GM21447 (cell line): ENCODE data around the gene LPGAT1.

ENCODE experiments used
- ATAC-seq: cut with Tn5 transposase; IDR thresholded peaks from one replicate; pipeline ENCODE4 v1.9.1; 2021; ENCODE audit not compliant: unreplicated experiment

Gene LPGAT1

DNA sequence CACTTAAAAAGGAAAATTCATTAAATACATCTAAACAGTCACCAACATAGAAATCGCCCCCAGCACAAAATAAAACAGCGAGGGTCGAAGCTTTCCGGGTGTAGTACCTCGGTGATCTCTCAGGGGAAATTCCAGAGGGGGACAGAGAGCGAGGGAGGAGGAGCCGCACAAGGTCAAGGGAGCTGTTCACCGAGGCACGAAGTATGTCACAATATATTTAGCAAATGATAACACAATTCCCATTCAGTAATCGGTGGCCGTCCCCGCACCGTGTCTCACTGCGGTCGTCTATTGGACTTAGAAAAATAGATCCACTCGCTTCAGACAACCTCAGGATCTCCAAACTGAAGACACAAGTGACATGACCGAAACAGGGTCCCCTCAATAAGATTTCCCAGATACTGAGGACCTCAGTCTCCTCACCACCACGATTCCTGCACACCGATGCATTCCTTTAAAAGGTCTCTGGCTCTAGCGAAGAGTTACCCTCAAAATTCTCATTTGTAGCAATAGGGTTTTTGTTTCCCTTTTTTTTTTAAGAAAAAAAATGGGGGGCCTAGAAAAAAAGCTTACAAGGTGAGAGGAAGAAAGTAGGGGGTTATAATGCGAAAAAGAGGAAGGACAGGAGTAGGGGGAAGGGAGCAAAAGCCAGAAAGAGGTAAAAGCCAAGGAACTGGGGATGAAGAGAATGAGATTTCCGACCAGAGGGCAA, 1.1 kb downstream of the LPGAT1 start:
- no peak for ATAC-seq

DNA sequence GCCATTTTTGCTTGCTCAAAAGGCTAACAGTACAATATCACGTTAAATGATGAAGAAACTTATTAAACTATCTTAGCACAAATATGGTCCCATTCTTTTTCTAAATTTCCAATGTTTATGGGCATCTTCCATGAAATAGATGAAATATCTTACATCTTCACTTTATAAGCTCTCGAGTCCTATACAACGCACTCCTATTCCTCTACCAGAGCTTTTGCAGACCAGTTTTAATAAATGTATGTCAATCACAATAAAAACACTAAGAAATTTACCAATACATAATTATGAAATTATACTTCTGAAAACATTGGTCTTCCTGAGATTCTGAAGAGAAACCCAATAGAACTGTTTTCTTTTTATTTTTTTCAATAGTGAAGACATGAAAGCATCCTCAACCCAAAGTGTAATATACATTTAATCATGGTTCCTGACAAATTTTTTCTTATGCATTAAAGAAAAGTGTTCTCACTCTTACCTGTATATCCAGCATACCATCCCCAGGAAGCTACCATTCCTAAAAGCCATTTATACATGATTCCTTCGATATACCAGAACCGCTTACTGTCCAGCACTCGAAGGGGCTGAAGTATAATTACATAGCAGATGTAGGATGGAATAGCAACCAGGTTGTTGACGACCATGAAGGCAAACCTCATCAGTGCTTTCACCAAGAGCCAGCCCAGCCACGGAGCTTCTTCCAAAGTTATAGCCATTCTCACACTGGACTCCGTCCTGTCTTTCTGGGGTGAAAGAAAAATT, 1.8 kb downstream of the LPGAT1 start:
- ATAC-seq = no peak

DNA sequence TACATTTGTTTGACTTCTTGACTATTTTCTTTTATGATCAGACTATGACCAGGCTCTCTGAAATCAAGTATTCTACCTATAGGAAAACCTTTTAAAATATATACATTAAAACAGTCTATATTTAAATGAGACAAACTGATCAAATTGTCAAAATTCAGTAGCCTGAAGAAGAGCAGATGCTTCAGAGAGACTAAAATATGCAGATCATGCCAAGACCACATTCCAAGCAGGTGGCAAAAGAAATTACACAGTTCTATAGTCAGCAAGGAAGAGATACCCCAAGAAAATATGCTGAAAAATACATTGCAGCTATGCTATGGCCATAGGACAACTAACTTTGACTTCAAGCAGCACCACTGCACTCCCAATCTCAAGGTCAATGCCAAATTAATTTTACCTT, 3.5 kb downstream of the LPGAT1 start:
- no peak for ATAC-seq

DNA sequence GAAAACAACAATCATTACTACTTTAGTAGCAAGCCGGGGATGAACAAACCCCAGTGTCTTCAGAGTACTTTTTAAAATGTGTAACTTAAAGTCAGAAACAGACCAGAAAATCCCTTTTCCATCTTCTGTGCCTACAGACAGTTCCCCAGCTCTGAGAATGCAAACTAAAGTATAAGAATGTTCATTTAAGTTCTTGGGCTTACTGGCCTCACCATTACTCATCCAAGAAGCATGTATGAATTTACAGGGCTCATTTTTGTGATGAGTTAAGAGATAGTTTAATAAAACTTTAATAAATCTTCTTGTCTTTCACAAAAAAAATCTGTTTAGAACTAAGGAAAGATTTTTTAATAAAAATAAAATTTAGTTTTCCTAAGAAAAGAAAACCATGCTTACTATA, 4.6 kb downstream of the LPGAT1 start:
- ATAC-seq = no peak

DNA sequence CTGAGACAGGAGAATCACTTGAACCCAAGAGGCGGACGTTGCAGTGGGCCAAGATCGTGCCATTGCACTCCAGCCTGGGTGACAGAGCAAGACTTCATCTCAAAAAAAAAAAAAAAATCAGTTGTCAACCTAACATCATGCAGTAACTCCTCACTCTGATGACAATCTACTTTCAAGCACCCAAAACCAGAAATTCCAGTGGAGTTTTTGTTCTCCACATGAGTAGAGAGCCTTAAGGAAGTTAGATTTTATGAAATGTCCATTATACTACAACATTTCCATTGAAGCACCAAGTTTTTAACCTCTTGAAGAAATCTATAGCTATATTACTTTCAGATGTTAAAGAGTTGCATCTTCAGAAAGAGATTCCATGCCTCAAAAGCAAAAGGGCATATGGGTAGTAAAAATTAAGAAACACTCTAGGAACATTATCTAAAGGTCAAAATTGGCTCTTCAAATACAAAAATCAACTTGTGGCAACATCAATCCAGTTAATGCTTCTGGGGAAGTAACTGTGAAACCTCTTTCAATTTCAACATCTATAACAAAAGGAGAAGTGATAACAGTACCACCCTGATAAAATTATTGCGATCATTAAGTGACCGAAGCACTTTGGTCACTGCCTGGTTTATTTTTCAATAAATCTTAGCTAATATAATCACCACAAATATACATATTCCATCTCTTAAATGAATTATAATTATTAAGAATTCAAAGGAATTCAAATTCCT, 7.7 kb downstream of the LPGAT1 start:
- no peak for ATAC-seq

DNA sequence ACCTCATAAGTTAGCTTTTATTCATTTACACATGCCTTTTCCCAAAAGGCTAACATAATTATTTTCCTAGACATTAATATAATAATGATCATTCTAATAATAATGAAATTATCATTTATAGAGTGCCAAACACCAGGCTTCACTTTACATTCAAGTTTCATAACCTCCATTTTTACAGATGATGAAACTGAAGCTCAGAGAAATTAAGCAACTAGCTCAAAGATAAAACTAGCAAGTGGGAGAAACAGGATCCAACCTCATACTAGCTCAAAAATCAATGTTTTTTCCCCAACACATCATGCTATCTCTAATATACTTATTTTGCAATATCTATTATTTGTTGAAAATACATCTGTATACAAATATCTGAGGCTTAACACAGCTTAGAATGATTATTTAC, 14.0 kb downstream of the LPGAT1 start:
- ATAC-seq = no peak

DNA sequence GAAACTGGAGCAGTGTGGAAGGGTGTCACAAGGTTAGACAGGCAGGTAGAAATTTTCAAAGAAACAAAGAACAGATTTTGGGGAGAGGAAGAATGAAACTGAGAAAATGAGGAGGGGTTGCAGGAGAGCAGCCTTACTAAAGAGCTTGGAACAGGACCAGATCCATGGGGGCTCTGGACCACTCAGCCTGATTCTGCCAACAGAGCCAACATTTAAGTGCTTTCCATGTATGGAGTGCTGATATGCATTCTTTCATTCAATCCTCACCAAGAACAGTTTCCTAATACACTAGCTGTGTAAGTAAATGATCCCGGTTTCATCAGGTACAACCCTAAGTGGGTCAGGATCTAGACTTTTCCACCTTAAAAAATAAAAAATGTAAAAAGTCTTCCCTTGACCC, 16.2 kb downstream of the LPGAT1 start:
- no peak for ATAC-seq

DNA sequence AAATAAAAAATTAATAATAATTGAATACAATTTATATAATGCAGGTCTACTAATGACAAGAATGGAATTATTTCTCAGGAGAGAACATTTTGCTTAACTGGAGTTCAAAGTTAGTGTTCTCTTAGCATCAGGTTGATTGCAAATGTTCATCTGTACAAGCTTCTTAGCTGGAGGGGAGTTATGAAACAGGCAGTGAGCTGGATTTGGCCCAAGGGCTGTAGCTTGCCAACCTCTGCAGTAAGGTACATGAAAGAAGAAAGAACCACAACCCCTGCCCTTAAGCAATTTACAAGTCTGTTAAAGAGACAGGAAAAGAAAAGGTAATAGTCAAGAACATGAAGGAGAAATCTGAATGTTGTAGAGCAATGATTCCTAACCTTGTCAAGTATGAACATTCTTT, 17.0 kb downstream of the LPGAT1 start:
- no peak for ATAC-seq

DNA sequence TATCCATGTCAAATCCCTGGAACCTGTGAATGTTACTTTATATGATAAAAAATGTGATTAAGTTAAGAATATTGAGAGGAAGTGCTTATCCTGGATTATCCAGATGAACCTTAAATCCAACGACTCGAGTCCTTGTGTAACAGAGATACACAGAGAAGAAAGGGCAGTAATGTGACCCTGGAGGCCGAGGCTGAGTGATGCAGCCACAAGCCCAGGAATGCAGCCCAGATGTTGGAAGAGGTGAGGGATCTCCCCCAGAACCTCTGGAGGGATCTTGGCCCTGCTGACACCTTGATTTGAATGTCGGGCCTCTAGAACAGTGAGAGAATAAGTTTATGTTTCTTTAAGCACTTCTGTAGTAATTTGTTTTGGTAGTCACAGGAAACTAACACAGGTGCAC, 18.0 kb downstream of the LPGAT1 start:
- no peak for ATAC-seq

DNA sequence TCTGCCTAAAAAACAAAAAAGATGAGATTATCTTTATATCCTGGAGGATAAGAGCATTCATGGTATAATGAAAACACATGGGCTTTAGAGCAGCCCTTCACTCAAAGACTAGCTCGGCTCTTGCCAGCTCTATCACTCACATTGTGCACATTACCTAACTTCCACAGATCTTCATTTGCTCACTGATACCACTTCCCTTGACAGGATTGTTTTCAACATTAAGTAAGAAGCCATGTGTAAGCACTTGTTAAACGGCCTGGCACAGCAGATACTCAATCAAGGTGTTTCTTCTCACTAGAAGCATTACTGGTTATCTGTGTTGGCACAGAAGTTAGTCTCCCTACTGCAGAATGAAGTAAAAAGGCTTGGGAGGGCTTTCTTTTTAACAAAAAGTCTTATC, 18.7 kb downstream of the LPGAT1 start:
- ATAC-seq = no peak

DNA sequence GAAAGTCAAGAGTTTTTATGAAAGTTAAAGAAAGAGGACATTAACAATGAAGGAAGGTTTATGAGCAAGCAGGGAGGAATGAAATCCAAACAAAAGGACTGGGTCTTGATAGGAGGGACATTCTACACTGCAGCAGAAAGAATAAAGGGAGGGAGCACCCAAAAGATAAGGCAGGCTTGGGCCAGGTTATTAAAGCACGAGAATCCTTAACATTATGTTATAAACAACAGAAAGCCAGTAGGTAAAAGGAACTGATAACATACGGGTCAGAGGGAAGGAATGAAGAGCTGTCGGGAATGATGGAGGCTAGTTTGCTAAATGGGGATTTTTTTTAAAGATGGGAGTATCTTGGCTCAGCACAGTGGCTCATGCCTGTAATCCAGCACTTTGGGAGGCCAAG, 19.4 kb downstream of the LPGAT1 start:
- ATAC-seq = no peak

DNA sequence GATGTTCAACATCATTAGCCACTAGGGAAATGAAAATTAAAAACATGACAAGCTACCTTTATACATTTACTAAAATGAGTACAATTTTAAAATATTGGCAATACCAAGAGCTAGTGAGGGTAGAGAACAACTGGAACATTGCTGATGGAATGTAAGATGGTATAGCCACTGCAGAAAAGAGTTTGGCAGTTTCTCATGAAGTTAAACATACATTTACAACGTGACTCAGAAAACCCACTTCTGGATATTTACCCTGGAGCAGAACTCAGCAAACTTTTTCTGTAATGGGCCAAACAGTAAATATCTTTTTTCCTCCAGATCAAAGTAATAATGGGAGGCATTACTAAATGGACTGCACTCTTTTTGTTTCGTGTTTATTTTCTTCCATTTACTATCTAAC, 22.1 kb downstream of the LPGAT1 start:
- no peak for ATAC-seq

DNA sequence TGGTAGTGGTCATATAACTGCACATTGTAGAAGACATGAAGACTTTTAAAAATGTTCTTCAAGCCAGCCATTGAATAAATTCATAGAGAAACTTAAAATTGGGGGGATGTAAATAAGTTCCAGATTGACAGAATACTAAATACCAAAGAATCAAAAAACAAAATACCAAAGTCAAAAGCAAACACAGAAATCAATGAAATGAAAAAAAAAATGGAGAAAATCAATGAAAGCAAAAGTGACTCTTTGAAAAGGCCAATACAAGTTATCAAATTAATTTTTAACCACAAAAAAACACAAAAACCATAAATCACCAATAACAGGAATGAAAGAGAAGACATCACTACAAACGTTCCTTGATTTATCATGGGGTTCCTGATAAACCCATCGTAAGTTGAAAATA, 25.6 kb downstream of the LPGAT1 start:
- ATAC-seq = no peak

DNA sequence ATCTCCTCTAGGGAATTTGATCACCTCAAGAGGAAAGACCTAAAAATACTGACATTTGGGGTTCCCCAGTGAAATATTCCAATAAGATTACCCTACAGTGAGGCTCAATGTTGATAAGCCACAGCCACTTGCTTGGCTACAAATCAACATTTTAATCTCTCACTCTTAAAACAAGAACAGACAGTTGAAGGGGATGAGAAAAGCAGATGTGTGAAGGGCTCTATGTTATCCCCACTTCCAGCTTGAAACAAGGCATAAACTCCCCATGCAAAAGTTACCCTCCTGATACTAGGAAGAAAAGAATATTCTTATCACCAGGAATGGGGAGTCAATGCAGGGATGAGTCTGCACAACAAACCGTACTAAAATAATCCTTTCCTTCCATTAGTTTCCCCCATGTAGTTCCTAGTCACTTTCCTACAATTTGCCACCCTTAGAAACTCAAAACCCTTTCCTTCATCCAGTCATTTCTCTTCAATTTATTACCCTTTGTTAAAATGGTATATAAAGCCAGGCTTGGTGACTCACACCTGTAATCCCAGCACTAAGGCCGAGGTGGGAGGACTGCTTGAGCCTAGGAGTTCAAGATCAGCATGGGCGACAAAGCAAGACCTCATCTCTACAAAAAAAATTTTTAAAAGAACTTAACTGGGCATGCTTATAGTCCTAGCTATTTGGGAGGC, 29.5 kb downstream of the LPGAT1 start:
- no peak for ATAC-seq

DNA sequence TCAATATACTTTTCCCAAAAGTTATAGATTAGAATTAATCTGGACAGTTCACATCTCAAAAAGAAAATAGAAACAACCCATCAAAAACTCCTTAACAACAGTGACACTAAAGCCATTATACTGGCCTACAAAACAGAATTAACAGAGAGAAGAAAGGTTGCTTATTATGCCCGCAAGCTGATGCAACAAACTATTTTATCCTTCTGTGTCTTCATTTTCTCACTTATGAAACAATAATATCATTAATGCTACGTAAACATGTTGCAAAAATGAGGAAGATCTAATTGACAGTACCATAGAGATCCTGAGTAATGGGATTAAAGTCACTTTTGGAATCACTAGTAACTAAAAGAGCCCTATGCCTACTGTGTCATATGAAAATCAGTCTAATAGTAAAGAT, 32.6 kb downstream of the LPGAT1 start:
- ATAC-seq = no peak

DNA sequence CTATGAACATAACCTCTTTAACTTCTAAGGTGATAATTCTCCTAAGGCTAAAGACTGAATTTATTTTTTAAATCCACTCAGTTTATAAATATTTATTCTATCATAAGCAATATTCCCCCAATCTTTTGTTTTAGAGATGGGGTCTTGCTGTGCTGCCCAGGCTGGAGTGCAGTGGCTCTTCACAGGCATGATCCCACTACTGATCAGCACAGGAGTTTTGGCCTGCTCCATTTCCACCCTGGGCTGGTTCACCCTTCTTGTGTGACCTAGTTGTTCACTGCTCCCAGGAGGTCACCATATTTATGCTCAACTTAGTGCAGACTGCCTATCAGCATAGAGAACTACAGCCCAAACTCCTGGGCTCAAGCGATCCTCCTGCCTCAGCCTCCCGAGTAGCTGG, 38.6 kb downstream of the LPGAT1 start:
- no peak for ATAC-seq

DNA sequence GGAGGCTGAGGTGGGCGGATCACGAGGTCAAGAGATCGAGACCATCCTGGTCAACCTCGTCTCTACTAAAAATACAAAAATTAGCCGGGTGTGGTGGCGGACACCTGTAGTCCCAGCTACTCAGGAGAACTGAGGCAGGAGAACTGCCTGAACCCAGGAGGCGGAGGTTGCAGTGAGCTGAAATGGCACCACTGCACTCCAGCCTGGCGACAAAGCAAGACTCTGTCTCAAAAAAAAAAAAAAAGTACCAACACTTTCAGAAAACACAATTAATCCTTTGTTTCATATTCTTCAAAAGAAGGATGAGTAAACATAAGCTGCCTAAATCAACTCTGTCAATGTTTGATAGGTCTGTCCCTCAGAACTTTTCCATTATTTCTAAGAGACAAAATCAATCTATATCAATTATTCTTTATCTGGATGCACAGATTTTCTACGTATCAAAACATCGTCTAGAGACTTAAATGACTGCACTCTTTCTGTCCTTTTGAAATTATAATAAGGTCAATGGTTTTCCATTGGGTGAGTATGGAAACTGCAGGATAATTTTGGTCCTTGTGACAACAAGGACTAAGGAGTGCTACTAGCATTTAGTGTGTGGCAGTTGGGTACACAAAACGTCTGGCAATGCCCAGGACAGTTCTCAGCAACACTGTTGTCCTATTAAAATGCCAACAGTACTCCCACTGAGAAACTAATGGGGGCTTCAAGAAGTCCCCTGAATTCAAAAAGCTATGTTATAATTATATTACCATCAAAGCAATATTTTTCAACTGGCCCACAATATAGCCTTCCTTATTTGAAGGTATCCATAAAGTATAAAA, 40.7 kb downstream of the LPGAT1 start:
- no peak for ATAC-seq

DNA sequence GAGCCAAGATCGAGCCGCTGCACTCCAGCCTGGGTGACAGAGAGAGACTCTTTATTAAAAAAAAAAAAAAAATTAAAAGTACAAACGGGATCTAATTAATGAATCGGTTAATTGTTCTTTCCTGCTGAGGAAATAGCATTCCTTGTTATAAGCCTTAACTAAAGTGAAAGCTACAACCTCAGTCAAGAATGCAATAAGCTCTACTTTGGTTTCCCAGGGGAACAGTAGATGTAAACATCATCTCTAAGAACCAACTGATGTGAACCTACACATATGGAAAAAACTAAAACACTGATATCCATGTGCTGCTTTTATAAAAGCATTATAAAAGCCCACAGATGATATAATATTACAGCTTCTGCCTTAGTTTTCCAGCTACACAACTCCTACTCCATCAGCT, 41.9 kb downstream of the LPGAT1 start:
- no peak for ATAC-seq

DNA sequence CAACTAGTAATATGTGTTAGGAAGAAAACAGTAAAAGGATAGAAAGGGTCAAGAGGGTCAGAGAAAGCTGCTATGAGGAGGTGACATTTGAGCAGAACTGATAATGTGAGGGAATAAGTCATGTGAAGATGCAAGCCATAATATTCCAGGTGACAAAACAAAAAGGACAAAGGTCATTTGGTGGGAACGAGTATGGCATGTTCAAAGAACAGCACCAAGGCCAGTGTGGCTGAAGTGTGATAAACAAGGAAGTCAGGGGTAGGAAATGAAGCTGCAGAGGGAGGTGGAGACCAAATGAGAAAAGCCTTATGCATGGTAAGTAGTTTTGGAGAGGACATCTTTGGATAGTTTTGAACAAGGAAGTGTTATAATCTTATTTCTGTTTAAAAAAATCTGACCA, 46.7 kb downstream of the LPGAT1 start:
- no peak for ATAC-seq

DNA sequence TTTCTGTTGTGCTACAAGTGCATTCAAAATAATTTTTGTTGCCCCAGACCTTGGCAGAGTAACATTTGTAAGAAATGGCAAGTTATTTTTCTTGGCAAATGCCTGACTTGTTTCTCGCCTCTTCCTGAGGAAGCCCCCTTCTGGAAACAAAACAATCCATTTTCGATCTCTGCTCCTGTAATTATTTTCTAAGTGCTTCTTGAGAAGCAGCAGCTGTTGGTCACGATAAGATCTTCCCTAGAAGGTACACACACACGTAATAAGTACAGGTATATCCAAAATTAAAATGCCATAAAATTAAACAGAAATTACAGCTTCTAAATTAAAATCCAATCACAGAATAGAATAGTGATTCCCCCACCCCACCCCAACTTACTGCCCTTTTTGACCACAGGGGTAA, 47.3 kb downstream of the LPGAT1 start:
- no peak for ATAC-seq

DNA sequence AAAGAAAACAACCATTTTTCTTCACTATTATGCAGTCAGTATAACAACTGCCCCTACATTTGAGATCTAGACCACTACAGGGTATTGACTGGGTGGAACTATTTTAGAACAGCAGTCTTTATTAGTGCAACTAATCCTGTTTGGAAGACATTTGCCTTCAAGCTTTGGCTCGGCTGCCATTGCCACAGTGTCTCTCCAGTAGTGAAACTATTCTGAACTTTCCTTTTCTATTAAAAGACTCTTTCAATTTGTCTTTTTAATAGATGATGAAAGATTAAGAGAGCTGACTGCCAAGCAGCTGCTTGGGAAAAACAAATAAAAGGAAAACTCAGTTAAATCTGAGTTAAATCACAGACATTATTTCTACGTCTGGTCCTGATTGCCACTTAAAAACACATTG, 49.3 kb downstream of the LPGAT1 start:
- ATAC-seq = no peak
